ENCODE results near the gene TRAPPC10.

Gene TRAPPC10

GRCh38 chr21:44066116-44066515 lies 54.0 kb downstream of the TRAPPC10 start:
- no peak for DNase-seq (ENCODE audit: low read depth)
- no peak for TF ChIP-seq CTCF (IDR thresholded peaks at IDR 0.05; ENCODE audit: control insufficient read depth, extremely low read depth, insufficient read depth)
- no peak overlapping the region for H3K4me3 ChIP-seq (ENCODE audit: low read depth, low read length)

- peak; percentile 54 for DNase-seq (ENCODE audit: low read depth)
- H3K4me3 ChIP-seq (ENCODE audit: low read depth, low read length): no peak overlapping the region
- TF ChIP-seq CTCF (IDR thresholded peaks at IDR 0.05; ENCODE audit: control insufficient read depth, extremely low read depth, insufficient read depth): peak; percentile 75
These were observed 55.1 kb downstream of the TRAPPC10 start for GRCh38 chr21:44067011-44067839.

GRCh38 chr21:44070391-44070790 lies 58.3 kb downstream of the TRAPPC10 start:
- H3K4me3 ChIP-seq (ENCODE audit: low read depth, low read length): no peak overlapping the region
- TF ChIP-seq CTCF (IDR thresholded peaks at IDR 0.05; ENCODE audit: control insufficient read depth, extremely low read depth, insufficient read depth): no peak
- DNase-seq (ENCODE audit: low read depth): no peak

- DNase-seq (ENCODE audit: low read depth): no peak
- no peak overlapping the region for H3K4me3 ChIP-seq (ENCODE audit: low read depth, low read length)
- no peak for TF ChIP-seq CTCF (IDR thresholded peaks at IDR 0.05; ENCODE audit: control insufficient read depth, extremely low read depth, insufficient read depth)
These were observed 59.4 kb downstream of the TRAPPC10 start for GRCh38 chr21:44071359-44072104.

GRCh38 chr21:44072111-44072510 lies 60.0 kb downstream of the TRAPPC10 start:
- H3K4me3 ChIP-seq (ENCODE audit: low read depth, low read length): no peak overlapping the region
- no peak for TF ChIP-seq CTCF (IDR thresholded peaks at IDR 0.05; ENCODE audit: control insufficient read depth, extremely low read depth, insufficient read depth)
- DNase-seq (ENCODE audit: low read depth): no peak

- no peak overlapping the region for H3K4me3 ChIP-seq (ENCODE audit: low read depth, low read length)
- no peak for TF ChIP-seq CTCF (IDR thresholded peaks at IDR 0.05; ENCODE audit: control insufficient read depth, extremely low read depth, insufficient read depth)
These were observed 62.3 kb downstream of the TRAPPC10 start for GRCh38 chr21:44074315-44074958.

More at GRCh38 chr21:44074315-44074958, 62.3 kb downstream of the TRAPPC10 start:
- DNase-seq (ENCODE audit: low read depth): no peak

All from LNCaP clone FGC (cell line).